IPS-NIHi7 (cell line): ENCODE results near the gene DKK3.

Experiments used
- DNase-seq: peaks from one replicate; pipeline ENCODE4 v3.0.0; 2012; ENCODE audit warnings: mixed read lengths; ENCODE audit errors: extremely low spot score

DKK3 gene

GRCh38 chr11:11967669-11968510 lies 40.5 kb downstream of the DKK3 start:
- no peak for DNase-seq

DNA sequence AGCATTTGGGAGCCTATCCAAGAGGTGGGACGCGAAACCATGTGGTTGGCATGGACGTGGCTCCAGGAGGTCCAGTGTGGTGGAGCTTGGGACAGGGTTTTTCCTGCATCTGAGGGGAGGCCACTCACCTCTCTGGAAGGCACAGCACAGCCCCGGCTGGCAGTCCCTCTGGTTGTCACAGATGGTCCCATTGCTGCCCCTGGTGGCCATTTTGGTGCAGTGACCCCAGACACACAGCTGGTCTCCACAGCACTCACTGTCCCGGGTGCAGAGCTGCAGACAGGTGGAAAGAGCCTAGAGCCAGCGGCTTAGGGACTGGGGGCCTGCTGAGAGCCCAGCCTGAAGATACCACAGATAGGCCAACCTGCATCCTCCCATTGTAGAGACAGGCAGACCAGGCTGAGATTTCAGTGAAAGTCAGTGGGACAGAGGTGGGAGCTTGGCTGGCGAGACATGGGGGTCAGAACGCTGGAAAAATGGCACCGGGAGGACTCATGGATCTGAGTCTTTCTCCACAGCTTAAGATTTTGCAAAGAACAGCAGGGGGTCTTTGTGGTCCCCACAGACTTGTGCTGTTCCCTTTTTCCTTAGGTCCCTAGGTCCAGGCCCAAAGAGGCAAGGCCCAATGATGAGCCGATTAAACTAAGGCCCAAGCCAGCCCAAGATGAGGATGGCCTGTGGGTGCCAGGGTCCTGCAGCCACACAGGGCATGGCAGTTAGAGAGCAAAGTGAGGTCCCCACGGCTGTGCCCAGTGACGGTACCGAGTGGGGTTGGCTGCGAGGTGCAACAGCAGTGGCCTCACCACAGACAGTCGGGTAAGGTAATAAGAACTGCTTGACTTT lies 41.4 kb downstream of the DKK3 start:
- DNase-seq = peak; percentile 93

DNA sequence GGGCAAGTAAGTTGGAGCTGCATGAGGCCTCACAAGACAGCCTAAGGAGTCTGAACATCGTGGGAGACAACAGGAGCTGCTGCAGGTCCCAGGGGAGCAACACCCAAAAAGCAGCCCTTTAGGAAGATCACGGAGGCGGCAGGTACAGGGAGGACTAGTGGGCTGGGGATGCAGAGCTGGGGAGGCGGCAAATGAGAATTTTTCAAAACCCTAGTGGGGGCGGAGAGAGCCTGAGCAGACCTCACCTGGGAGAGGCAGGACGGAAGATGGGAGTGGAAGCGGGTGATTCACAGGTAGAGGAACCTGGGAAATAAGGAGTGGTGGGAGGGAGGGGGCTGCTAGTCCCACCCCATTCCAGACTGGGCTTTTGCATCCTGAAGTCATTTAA lies 42.1 kb downstream of the DKK3 start:
- DNase-seq = no peak

DNA sequence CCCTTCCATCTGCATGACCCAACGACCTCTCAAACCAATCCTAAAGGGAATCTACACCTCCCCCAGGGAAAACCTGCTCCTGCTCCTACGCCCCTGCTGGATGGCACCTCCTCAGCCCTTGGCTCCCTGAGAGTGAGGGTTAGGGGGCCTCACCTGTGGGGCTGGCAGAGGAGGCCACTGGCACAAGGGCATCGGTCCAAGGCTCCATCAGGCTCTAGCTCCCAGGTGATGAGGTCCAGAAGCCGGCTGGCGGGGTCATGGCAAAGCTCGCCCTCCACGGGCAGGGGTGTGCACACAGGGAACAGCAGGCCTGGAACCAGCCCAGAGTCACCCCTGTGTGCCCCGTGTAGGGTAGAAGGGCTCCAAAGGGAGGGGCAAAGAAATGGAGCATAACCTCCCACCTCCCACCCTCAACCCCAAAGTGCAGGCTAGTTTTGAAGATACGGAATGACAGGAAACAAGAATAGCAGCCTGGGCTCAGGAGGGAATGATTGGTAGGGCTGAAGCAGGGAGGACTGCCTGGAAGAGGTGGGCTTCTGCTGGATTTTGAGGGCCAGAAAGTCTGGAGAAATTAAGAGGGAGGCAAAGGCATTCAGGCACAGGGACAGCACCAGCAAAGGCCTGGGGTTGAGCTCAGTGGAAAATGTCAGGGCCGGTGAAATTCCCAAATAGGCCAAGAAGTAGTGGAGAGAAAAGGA lies 42.6 kb downstream of the DKK3 start:
- DNase-seq = no peak

- DNase-seq = no peak
Measured at GRCh38 chr11:11965192-11965591, 43.2 kb downstream of the DKK3 start.

GRCh38 chr11:11964774-11965150 lies 43.7 kb downstream of the DKK3 start:
- no peak for DNase-seq

DNA sequence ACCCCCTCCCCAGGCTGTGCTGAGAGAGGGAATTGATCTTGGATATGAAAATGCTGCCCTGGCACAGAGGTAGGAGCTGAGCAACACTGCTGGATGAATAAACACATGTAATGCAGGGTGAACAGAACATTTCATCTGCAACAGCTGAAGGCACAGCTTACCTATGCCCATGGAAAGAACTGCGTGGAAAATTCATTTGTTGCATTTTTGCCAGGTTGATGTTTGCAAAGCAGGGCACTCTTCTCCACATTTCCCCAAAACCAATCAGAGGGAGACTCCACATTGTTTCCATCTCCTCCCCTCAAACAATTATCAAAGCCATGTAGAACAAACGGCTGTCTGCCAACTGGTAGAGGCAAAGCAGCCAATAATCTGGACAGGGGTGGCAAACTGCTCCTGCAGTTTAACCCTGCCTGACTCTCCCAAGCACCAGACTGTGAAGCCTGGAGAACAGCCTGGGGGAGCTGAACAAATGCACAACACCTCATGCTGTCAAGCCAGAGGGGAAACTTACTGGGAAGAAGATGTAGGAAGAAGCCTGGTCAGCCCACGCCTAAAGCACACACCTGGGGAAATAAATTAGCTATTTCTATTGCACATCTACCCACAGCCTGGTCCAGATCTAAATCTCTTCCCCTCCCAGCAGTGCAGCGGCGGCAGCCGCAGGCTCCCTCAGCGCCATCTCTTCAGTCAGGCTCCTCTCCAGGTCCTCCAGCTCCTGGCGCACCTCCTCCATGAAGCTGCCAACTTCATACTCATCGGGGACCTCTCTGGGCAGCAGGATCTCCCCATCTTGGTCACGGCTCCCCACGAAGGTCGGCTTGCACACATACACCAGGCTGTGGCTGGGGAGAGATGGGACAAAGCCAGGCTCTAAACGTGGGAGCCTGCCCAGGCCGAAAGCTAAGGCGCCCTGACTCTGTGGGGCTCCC lies 44.3 kb downstream of the DKK3 start:
- DNase-seq = no peak

- DNase-seq = no peak
Measured at GRCh38 chr11:11963067-11963466, 45.4 kb downstream of the DKK3 start.

DNA sequence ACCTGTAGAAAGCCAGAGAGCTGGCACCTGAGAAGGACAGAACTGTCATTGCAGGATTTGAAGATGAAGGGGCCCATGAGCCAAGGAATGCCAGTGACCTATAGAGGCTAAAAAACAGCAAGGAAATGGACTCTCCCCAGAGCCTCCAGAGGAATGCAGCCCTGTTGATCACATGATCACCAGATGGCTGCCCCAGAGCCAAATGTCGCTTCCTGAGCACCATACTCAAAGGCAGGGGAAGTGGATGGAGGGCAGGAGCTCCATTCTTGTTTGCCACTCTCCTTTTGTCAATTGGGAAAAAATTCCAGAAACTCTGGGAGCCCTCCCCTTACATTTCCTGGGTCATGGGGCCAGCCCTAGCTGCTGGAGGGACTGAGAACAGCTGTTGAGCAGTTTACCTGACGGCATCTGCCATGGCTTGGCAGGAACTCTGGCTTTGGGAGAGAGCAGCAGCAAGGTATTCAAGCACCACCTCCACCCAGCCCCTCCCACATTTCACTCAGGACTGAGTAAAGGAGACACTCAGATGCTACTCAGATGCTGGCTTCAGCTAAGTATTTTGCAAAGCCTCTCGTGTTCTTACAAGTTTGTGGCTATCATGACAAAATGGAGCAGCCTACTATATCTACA lies 46.9 kb downstream of the DKK3 start:
- no peak for DNase-seq

DNA sequence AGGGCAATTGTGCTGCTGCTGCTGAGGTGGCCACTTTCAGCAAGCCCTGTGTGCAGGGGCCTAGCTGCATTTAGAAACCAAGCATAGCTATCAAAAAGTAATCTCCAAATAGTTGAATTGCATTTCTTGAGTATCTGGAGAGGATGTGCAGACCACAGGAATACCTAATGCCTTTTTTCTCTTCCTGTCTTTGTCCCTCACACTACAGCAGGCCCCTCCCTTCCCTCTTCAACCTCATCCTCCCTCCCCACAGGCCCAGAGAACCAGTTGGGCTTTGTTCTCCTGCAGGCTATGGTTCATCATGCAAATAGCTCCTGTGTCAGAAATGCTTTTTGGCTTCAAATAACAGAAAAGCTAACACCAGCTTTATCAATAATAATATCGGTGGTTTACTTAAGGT lies 47.7 kb downstream of the DKK3 start:
- no peak for DNase-seq

DNA sequence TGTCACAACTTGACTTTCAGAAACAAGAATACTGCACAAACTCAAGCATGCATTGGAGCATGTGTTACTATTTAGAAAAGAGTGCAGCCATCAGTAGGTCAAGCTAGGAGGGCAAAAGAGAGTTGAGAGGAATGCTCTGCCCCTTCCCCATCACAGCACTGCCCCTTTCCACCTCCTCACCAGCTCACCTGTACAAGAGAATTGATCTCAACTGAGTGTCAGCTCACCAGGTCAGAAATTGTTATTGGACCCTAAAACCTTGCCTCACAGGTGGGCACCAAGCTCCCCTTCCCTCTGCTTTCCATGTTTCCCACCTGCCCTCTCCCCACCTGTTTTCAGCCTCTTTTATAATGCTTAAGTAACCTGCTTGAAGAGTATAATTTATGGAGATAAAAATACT lies 48.8 kb downstream of the DKK3 start:
- no peak for DNase-seq

DNA sequence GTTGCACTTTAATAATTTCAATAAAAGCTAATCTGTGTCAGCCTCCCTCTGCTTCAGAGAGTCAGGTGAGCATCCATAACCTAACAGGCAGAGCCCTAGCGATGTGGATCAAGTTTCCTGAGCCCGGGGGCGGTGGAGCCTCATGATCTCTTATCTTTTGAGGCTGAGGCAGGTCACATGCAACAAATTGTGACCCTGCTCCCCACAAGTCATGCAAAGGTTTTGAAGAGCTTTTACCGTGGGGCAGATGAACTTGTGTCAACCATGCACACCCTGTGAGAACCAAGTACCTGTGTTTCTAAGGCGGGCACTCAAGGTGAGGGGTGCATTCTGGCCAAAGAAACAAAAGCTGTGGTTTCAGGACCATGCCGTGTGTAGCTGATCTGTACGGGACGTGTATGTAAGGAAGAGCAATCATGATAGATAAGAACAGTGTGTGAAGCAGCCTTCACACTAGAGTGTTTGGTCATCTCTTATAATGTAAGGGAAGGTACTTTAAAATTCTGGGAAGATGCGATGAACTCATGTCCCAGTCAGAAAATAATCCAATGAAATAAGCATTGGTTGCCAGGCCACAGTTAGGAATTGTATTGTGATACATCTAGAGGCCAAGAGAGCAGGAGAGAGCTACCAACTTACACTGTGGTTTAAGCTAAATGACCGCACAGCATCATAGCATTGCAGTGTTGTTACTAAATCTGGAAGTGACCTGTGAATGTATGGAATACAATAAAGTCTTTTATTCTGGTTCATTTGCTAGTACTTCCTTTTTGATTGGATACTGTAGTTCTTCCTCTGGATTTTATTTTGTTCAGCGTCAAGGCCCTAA lies 49.8 kb downstream of the DKK3 start:
- DNase-seq = no peak

GRCh38 chr11:11956006-11956405 lies 52.4 kb downstream of the DKK3 start:
- no peak for DNase-seq

GRCh38 chr11:11952036-11952435 lies 56.4 kb downstream of the DKK3 start:
- no peak for DNase-seq

DNA sequence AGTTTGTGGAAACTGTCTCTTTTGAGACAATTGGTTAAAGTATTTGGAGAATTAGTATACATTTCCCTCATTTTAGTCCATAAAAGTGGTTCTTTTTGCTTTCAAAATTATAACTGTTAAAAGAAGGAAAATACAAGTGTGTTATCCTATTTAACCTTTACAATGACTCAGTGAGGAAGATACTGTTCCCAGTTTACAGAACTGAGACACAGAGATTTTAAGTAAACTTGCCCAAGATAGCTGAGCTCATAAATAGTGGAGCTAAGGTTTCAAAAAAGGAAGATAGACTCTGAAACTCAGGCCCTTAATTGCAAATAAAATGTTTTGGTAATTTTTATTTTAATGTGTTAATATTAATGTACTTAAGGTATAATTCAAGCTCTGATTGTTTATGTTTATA lies 58.9 kb downstream of the DKK3 start:
- no peak for DNase-seq

- no peak for DNase-seq
Measured at GRCh38 chr11:11948242-11948947, 60.0 kb downstream of the DKK3 start.

DNA sequence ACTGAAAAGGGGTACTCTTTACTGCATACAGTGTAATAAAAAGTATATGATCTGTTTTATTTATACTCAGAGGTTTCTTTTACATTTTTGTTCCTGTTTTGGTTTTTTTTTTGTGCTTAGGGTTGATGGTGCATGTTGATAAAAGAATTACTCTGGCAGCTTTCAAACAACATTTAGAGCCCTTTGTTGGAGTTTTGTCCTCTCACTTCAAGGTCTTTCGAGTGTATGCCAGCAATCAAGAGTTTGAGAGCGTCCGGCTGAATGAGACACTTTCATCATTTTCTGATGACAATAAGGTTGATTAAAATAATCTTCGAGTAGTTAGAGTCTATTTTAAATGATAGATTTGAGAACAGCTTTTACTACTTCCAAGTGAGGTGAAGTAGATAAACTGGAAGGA lies 60.6 kb downstream of the DKK3 start:
- no peak for DNase-seq

- DNase-seq = no peak
Measured at GRCh38 chr11:11946878-11947277, 61.5 kb downstream of the DKK3 start.

DNA sequence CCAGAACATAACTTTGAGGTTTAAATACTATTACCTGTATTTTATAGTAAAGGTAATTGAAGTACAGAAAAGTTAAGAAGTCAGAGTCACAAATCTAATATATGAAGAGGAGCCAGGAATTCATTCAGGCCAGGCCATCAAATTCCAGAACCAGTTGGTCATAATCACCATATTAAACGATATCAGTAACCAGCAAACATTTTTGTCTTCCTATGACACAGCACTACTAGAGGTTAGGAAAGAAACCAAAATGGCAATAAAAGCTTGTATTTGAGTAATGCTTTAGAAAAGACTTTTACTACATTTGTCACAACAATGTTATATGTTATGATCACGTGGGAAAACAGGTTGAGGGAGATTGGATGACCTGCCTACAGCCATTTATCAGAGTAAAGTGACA lies 62.2 kb downstream of the DKK3 start:
- DNase-seq = no peak
